ENCODE data around the gene PPA1.
"Not testable (repeated sequence)": the region's sequence is repeated elsewhere in the genome, so short reads cannot be mapped to it uniquely, and the experiment has no call there.

Gene PPA1

DNA sequence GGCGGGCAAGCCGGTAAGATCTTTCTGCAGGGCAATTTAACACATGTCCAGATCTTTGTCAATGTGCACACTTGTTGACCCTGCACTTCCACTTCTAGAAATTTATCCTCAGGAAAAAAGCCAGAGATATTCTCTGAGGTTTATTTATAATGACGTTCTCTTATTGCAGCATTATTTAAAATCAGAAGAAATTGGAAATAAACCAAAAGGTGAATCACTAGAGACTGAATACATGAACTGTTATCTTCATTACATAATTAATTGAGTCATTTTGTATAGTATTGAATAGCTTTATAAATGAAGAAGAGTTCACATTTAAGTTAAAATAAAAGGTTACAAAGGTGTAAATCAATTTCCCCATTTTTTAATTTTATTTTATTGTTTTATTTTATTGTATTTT lies 46.7 kb downstream of the PPA1 start:
- DNase-seq, result no peak
- in situ Hi-C loops (cut with HindIII; ENCODE audit: low pct_ligation_motif_present, low pct_unique_long_range_greater_than_20kb, low sequenced_read_pairs), result no loop called here

DNA sequence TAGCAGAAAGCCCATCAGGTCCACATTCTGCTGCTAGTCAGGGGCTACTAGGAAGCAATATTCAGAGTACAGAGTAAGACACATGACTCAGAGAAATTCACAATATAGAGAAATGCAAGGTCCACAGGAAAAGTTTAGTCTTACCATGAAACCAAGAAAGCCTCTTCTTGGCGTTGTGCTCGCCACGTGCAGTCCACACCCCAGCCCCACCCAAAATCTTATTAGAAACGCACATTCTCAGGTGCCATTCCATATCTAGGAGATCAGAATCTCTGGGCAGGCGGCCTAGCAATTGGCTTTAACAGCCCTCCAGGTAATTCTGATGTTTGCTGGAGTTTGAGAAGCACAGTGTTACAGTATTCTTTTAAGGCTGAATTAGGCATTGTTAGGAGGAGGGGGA lies 47.1 kb downstream of the PPA1 start:
- in situ Hi-C loops (cut with HindIII; ENCODE audit: low pct_ligation_motif_present, low pct_unique_long_range_greater_than_20kb, low sequenced_read_pairs), result no loop called here

DNA sequence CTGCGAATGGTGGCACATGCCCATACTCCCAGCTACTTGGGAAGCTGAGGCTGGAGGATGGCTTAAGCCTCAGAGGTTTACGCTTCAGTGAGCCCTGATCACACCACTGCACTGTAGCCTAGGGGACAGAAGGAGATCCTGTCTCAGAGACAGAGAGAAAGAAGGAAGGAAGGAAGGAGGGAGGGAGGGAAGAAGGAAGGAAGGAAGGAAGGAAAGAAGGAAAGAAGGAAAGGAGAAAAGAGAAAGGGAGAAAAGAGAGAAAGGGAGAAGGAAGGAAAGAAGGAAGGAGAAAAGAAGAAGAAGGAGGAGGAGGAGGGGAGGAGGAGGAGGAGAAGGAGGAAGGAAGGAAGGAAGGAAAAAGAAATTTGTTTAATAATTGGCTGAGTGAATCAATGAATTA lies 49.9 kb downstream of the PPA1 start:
- in situ Hi-C loops (cut with HindIII; ENCODE audit: low pct_ligation_motif_present, low pct_unique_long_range_greater_than_20kb, low sequenced_read_pairs), result no loop called here
- no peak for DNase-seq

More for the DNA sequence above, 47.1 kb downstream of the PPA1 start:
- DNase-seq, result no peak

DNA sequence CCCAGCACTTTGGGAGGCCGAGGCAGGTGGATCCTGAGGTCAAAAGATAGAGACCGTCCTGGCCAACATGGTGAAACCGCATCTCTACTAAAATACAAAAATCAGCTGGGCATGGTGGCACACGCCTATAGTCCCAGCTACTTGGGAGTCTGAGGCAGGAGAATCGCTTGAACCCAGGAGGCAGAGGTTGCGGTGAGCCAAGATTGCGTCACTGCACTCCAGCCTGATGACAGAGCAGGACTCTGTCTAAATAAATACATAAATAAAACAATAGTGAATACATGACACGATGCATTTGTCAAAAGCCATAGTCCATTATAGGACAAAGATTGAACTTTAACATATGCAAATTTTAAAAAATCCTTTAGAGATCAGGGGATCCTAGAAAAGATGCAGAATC lies 54.0 kb downstream of the PPA1 start:
- DNase-seq; in situ Hi-C loops (cut with HindIII; ENCODE audit: low pct_ligation_motif_present, low pct_unique_long_range_greater_than_20kb, low sequenced_read_pairs): not testable (repeated sequence)

DNA sequence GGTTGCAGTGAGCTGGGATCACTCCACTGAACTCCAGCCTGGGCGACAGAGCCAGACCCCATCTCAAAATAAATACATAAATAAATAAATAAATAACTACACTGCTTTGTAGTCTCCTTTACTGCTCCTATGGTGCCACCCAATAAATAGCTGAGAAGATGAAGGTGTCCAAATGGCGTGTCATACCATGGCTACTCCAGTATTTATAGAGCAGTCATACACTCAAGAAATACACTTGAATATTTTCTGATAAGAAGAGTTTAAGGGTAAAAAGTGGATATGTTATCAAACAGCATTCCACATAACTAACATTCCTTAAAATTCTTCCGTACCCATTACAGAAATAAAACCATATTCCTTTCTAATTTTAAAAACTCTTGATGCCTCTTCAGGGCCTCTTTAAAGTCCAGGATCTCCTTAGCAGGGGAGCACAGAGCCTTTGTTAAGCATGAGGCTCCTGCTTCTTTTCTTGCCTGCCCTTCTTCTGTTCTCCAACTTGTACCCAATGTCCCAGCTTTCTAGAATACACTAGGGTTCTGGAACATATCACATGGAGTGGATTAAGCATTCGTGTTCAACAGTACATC lies 55.0 kb downstream of the PPA1 start:
- DNase-seq, result no peak
- in situ Hi-C loops (cut with HindIII; ENCODE audit: low pct_ligation_motif_present, low pct_unique_long_range_greater_than_20kb, low sequenced_read_pairs), result no loop called here

DNA sequence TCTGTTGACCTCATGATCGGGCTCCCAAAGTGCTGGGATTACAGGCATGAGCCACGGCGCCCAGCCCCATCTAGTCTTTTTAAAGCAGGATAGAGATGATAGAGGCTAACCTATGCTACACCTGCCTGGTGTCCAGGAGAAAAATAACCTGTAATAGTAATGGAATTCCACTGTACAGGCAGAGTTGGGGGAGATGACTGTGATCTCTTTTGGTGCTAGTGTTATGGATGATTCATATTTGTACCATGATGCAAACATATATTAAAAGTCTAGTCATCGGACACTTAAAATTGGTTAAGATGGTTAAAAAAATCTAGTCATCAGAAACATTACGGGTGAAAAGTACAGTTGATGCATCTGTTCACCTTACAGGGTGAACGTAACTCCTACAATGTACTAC lies 56.8 kb downstream of the PPA1 start:
- no peak for DNase-seq
- in situ Hi-C loops (cut with HindIII; ENCODE audit: low pct_ligation_motif_present, low pct_unique_long_range_greater_than_20kb, low sequenced_read_pairs), result no loop called here

DNA sequence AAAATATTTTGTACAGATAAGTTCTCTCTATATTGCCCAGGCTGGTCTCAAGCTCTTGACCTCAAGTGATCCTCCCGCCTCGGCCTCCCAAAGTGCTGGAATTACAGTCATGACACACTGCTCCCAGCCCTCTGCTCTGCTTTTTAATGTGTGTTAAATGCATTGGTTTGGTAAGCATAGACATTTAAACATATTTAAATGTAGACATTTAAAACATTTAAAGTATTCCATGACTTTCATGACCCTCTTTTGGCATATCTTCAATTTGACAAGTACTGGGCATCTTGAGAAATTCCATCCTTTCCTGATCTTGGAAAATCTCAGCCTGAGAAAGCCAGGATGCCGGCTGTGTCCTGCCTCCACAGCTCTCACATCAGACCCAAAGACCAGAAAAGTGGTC lies 57.7 kb downstream of the PPA1 start:
- in situ Hi-C loops (cut with HindIII; ENCODE audit: low pct_ligation_motif_present, low pct_unique_long_range_greater_than_20kb, low sequenced_read_pairs), result no loop called here
- DNase-seq, result no peak

DNA sequence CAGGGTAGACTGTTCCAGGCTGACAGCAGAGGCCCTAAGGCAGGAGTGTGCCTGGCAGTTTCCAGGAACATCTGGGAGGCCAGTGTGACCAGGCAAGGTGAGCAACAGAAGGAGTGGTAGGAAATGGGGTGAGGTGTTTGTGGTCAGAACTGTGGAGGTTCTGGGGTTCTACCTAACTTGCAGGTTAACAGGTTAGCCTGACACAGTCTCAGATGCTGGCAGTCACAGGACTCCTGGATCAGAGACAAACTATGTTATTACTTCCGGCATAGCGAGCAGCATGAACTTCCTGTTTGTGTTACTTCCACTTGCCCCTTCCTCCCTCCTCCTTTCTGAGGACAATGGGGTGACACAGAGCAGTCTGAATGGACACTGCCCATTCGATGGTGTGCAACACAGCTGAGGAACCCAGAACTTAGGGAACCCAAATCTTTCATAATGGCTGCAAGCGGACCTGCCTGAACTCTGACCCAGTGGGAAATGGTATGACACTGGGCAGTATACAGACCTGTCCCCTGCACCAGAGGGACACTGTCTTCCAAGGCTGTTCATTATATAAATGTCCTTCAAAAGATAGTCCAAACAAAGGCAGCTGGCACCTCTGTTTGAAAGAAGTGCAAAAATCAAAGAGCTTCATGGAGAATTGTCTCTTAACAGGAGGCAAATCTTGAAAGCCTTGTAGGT lies 59.0 kb downstream of the PPA1 start:
- no peak for DNase-seq

DNA sequence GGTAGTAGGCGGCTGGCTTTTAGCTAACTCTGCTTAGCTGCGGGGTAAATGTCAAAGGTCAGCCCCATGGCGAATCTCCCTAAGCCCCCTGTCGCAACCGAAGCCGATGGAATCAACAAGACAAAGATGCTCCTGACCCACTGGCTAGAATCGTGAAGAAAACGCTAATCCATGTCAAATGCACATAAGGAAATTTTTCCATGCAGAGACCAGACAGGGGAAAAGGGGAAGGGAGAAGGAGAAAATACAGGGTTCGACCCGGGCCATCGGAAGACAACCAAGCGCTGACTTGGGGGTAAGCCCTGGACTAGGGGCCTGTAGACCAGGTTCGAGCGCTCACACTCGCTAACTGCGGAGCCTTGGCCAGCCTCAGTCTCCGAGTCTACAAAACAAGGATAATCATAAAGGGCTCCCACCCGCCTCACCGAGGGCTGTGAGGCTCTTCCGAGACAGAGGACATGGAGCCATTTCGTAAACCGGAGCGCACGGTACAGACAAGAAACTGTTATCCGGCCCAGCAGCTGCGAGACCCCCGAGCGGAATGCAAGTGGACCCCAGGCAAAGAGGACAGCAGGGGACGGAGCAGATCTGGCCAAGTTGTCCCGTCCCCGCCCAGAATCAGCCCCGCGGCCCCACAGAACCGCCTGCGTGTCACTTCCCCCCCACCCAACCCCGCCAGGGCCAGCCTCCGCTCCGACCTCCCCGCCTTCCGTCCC lies 63.4 kb downstream of the PPA1 start:
- peak; percentile 28 for DNase-seq
- in situ Hi-C loops (cut with HindIII; ENCODE audit: low pct_ligation_motif_present, low pct_unique_long_range_greater_than_20kb, low sequenced_read_pairs), result no loop called here

More for the DNA sequence above, 59.0 kb downstream of the PPA1 start:
- in situ Hi-C loops (cut with HindIII; ENCODE audit: low pct_ligation_motif_present, low pct_unique_long_range_greater_than_20kb, low sequenced_read_pairs), result no loop called here

DNA sequence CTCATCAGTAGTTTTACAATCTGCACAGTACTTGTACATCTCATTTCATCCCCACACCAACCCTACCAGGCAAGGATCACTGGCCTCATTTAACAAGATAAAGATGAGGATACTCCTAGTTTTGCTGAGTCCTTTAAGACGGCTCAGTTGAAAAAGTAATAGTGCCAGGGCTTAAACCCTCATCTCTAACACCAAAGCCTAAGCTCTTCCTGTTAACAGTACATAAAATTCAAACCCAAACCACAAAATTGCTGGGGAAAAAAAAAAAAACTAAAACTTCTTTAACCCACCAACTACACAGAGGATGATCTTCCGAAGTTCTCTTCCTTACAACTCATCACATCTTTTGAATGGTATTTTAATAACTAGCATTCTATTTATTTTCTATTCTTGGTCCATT lies 64.2 kb downstream of the PPA1 start:
- no peak for DNase-seq
- in situ Hi-C loops (cut with HindIII; ENCODE audit: low pct_ligation_motif_present, low pct_unique_long_range_greater_than_20kb, low sequenced_read_pairs), result no loop called here

DNA sequence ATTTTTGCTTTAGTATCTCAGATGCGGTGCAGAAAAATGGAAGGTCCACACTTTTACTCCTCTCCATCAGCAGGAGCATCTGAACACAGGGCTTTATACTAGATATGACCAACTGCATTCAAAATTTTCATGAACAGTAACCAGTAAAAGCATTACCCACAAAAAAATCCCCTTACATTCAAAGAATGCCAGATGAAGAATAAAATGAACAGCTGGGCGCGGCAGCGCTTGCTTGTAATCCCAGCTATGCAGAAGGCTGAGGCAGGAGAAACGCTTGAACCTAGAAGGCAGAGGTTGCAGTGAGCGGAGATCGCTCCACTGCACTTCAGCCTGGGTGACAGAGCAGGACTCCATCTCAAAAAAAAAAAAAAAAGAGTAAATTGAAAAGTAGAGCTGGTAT lies 66.0 kb downstream of the PPA1 start:
- in situ Hi-C loops (cut with HindIII; ENCODE audit: low pct_ligation_motif_present, low pct_unique_long_range_greater_than_20kb, low sequenced_read_pairs), result no loop called here

DNA sequence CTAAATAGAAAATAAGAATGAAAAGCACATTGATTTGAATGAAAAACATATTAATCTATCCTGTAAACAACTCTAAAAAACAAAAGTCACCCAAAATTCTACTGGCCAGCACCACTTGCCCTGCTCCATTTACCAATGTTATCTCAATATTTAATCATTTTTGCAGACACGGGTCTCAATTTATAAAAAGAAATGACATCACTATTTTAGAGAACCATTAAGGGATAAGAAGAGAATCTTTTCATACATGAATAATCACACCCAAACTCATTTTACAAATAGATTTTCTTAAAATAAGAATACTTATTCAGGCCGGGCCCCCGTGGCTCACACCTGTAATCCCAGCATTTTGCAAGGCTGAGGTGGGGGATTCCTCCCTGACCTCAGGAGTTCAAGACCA lies 66.8 kb downstream of the PPA1 start:
- DNase-seq, result no peak
- in situ Hi-C loops (cut with HindIII; ENCODE audit: low pct_ligation_motif_present, low pct_unique_long_range_greater_than_20kb, low sequenced_read_pairs), result no loop called here

More for the DNA sequence above, 66.0 kb downstream of the PPA1 start:
- no peak for DNase-seq

DNA sequence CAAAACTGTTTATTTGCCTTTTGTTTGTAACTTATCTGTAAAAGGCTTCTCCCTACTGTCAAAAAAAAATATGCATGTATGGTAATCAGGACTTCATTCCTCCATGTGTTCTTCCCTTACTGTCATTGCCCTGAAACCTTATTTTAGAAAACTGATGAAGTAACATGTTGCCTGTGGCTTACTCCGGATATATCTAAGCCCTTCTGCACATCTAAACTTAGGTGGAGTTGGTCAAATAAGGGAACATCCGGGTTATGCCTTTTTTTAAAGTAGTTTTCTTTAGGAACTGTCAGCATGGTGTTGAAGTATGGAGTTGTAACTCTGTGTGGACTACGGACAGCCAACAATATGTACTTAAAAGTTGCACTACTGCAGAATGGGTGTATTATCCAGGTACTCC lies 69.1 kb downstream of the PPA1 start:
- DNase-seq, result no peak
- in situ Hi-C loops (cut with HindIII; ENCODE audit: low pct_ligation_motif_present, low pct_unique_long_range_greater_than_20kb, low sequenced_read_pairs), result no loop called here

DNA sequence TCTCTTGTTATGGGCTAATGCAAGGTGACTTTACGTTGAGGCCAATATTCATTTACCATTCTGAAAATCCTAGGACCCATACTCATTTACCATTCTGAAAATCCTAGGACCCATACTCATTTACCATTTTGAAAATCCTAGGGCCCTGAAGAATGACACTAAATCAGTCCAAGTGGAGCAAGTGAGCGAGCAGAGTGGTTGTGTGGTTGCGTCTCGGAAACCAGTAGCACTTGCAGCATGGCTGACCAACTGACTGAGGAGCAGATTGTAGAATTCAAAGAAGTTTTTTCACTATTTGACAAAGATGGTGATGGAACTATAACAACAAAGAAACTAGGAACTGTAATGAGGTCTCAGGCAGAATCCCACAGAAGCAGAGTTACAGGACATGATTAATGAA lies 69.8 kb downstream of the PPA1 start:
- in situ Hi-C loops (cut with HindIII; ENCODE audit: low pct_ligation_motif_present, low pct_unique_long_range_greater_than_20kb, low sequenced_read_pairs), result no loop called here

DNA sequence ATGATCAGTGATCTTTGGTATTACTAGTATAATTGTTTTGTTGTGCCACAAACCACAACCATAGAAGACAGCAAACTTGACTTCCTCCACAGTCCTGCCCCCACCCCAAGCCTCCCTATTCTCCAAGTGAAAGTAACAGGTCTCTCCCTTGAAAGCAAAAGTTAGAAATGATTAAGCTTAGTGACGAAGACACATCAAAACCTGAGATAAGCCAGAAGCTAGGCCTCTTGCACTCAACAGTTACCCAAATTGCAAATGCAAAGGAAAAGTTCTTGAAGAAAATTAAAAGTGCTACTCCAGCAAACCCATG lies 70.4 kb downstream of the PPA1 start:
- peak; percentile 25 for DNase-seq
- in situ Hi-C loops (cut with HindIII; ENCODE audit: low pct_ligation_motif_present, low pct_unique_long_range_greater_than_20kb, low sequenced_read_pairs), result no loop called here

More for the DNA sequence above, 69.8 kb downstream of the PPA1 start:
- DNase-seq, result no peak

DNA sequence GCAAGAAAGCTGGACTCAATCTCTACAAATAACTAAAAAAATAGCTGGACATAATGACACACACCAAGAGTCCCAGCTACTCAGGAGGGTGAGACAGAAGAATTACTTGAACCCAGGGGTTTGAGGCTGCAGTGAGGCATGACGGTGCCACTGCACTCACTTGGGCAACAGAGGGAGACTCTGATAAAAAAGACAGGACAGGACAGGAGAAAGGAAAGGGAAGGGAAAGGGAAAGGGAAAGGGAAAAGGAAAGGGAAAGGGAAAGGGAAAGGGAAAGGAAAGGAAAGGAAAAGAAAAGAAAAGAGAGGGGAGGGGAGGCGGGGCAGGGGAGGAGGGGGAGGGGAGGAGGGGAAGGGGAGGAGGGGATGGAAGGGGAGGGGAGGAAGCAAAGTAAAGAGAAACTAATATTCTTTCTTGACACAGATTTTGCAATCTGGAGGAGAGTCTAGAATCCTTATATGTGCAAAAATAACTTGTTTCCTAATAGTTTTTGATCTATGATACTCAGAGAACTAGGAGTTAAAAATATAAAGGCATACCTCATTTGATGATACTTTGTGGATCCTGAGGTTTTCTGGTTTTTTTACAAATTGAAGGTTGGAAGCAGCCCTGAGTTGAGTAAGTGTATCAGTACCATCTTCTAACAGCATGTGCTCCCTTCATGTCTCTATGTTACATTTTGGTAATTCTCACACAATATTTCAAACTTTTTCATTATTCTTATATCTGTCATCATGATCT lies 70.9 kb downstream of the PPA1 start:
- in situ Hi-C loops (cut with HindIII; ENCODE audit: low pct_ligation_motif_present, low pct_unique_long_range_greater_than_20kb, low sequenced_read_pairs), result no loop called here
- no peak for DNase-seq

DNA sequence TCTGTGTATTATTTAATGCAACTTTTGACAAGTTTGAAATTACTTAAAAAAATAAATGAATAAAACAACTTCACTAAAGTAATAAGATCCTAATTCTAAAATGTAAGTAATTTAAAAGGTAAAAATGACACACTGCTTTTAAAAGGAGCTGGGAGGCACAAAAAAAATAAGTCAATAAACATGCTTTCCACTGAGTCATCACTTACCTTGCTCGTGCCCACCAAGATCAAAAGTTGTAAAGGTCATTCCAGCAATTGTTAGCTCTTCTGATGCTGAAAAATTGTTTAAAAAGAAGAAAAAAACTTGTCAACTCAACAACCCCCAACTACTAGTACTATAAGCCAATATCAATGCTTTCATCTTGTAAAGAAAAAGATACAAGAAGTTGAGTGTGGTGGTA lies 72.4 kb downstream of the PPA1 start:
- in situ Hi-C loops (cut with HindIII; ENCODE audit: low pct_ligation_motif_present, low pct_unique_long_range_greater_than_20kb, low sequenced_read_pairs), result no loop called here
- DNase-seq, result no peak

DNA sequence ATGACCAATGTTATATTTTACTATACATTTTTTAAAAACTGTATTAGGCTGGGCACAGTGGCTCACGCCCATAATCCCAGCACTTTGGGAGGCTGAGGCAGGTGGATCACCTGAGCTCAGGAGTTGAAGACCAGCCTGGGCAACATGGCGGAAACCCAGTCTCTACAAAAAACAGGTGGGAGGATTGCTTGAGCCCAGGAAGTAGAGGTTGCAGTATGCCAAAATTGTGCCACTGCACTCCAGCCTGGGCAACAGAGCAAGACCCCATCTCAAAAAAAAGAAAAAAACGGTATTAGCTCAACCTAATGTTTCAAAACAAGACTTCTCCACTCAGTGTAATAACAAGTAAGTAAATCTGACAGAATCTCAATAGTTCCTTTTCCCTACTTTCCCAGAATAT lies 73.9 kb downstream of the PPA1 start:
- in situ Hi-C loops (cut with HindIII; ENCODE audit: low pct_ligation_motif_present, low pct_unique_long_range_greater_than_20kb, low sequenced_read_pairs); DNase-seq: not testable (repeated sequence)

DNA sequence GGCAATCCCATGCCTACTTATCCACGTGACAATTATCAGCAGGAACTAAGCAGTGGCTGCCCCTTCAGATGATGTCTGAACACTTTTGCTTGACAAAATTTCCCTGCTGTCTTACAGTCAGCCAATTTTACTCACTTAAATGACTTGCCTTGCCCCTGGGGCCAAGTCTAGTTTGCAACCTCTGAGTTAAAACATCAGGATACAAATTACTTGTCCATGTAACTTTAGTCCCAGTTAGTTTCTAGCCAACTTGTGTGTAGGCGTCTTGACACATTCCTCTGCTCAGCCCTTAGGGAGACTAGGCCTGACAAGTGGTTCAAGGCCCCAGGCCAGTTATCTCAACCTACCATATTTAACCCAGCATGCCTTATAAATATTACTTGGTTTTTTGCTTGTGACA lies 75.1 kb downstream of the PPA1 start:
- no peak for DNase-seq
- in situ Hi-C loops (cut with HindIII; ENCODE audit: low pct_ligation_motif_present, low pct_unique_long_range_greater_than_20kb, low sequenced_read_pairs), result no loop called here
